Measurements from ENCODE around the gene FAM241A. TPM values are rescaled to one million over a fixed set of nuclear protein-coding genes. Genes with fewer than 3 reads are reported as not detected.

The FAM241A gene
- total RNA-seq, 2 donors from 2014 or later, result 0.13 to 0.18 TPM

GRCh38 chr4:112102875-112103370 is 42.3 kb upstream of the FAM241A start:
- DNase-seq, result no peak
- Histone ChIP-seq H3K4me1 (ENCODE audit: control insufficient read depth, insufficient read depth, low read length) (no peaks in the 10 kb centered on the region), H3K27me3 (ENCODE audit: control insufficient read depth, insufficient read depth, low read length, poor library complexity, severe bottlenecking) (no peaks in the 10 kb centered on the region), H3K9ac (ENCODE audit: extremely low read depth, low read length, poor library complexity, severe bottlenecking) (no peak overlapping the region), H3K27ac (ENCODE audit: low read depth, low read length) (no peak overlapping the region), H3K9me3 (ENCODE audit: control insufficient read depth, low read length) (no peaks in the 10 kb centered on the region), H3K36me3 (ENCODE audit: control insufficient read depth, insufficient read depth, low read length) (no peaks in the 10 kb centered on the region), H3K4me3 (ENCODE audit: low read length) (no peak overlapping the region)
- H3K4me3 Mint-ChIP-seq, result no peak overlapping the region
- WGBS, 2 experiments (ENCODE audit: insufficient coverage in 1 of 2, insufficient read length in 1 of 2), result 88 to 100% methylated on average over 6 of the region's 6 CpGs
- H3K4me1 Mint-ChIP-seq, result peaks cover 8% of the 10 kb centered on the region
- H3K9me3 Mint-ChIP-seq, result no peaks in the 10 kb centered on the region
- no peaks in the 10 kb centered on the region for H3K27me3 Mint-ChIP-seq (ENCODE audit: insufficient read depth)
- H3K27ac Mint-ChIP-seq, result no peak overlapping the region
- no peaks in the 10 kb centered on the region for H3K36me3 Mint-ChIP-seq (ENCODE audit: low read depth)
- no peak for TF ChIP-seq CTCF (conservative IDR thresholded peaks at IDR 0.05)

GRCh38 chr4:112105201-112105969 is 39.9 kb upstream of the FAM241A start:
- no peaks in the 10 kb centered on the region for H3K9me3 ChIP-seq (ENCODE audit: control insufficient read depth, low read length)
- WGBS, 2 experiments (ENCODE audit: insufficient coverage in 1 of 2, insufficient read length in 1 of 2), result 80 to 83% methylated on average over 1 to 2 of the region's 2 CpGs

GRCh38 chr4:112109360-112110058 is 35.7 kb upstream of the FAM241A start:
- Mint-ChIP-seq H3K4me3 (no peak overlapping the region), H3K4me1 (peaks cover 22% of the 10 kb centered on the region), H3K36me3 (ENCODE audit: low read depth) (no peaks in the 10 kb centered on the region), H3K27me3 (ENCODE audit: insufficient read depth) (peaks cover 2% of the 10 kb centered on the region), H3K27ac (no peak overlapping the region), H3K9me3 (peaks cover 1% of the 10 kb centered on the region)
- Histone ChIP-seq H3K4me1 (ENCODE audit: control insufficient read depth, insufficient read depth, low read length) (no peaks in the 10 kb centered on the region), H3K9ac (ENCODE audit: extremely low read depth, low read length, poor library complexity, severe bottlenecking) (no peak overlapping the region), H3K4me3 (ENCODE audit: low read length) (no peak overlapping the region), H3K27me3 (ENCODE audit: control insufficient read depth, insufficient read depth, low read length, poor library complexity, severe bottlenecking) (peaks cover 2% of the 10 kb centered on the region), H3K27ac (ENCODE audit: low read depth, low read length) (no peak overlapping the region), H3K36me3 (ENCODE audit: control insufficient read depth, insufficient read depth, low read length) (no peaks in the 10 kb centered on the region), H3K9me3 (ENCODE audit: control insufficient read depth, low read length) (no peaks in the 10 kb centered on the region)
- DNase-seq, result no peak
- WGBS, 2 experiments (ENCODE audit: insufficient coverage in 1 of 2, insufficient read length in 1 of 2), result 90 to 100% methylated on average over 1 to 3 of the region's 3 CpGs
- TF ChIP-seq CTCF (conservative IDR thresholded peaks at IDR 0.05), result no peak

More at GRCh38 chr4:112105201-112105969, 39.9 kb upstream of the FAM241A start:
- H3K9me3 Mint-ChIP-seq, result no peaks in the 10 kb centered on the region
- no peaks in the 10 kb centered on the region for H3K36me3 ChIP-seq (ENCODE audit: control insufficient read depth, insufficient read depth, low read length)
- H3K27me3 Mint-ChIP-seq (ENCODE audit: insufficient read depth), result peaks cover 2% of the 10 kb centered on the region
- no peaks in the 10 kb centered on the region for H3K36me3 Mint-ChIP-seq (ENCODE audit: low read depth)
- no peak overlapping the region for H3K4me3 ChIP-seq (ENCODE audit: low read length)
- no peak overlapping the region for H3K9ac ChIP-seq (ENCODE audit: extremely low read depth, low read length, poor library complexity, severe bottlenecking)
- H3K27ac ChIP-seq (ENCODE audit: low read depth, low read length), result no peak overlapping the region
- H3K4me1 Mint-ChIP-seq, result peaks cover 2% of the 10 kb centered on the region
- H3K27ac Mint-ChIP-seq, result no peak overlapping the region
- no peaks in the 10 kb centered on the region for H3K4me1 ChIP-seq (ENCODE audit: control insufficient read depth, insufficient read depth, low read length)
- DNase-seq, result no peak
- no peak for TF ChIP-seq CTCF (conservative IDR thresholded peaks at IDR 0.05)
- no peaks in the 10 kb centered on the region for H3K27me3 ChIP-seq (ENCODE audit: control insufficient read depth, insufficient read depth, low read length, poor library complexity, severe bottlenecking)
- H3K4me3 Mint-ChIP-seq, result no peak overlapping the region

Measured in endodermal cell (in vitro differentiated cells).